Stimulated activated CD4-positive, alpha-beta T cell treated with anti-CD3 and anti-CD28 coated beads, Interleukin-1b, Interleukin-23, amount 100 ng/mL, for 4 hours (primary cell): ENCODE measurements around the gene SPIN2B.

Source experiments
- DNase-seq, 2 donors: peaks; one replicate each; pipeline ENCODE4 v3.0.0-alpha.2; 2020; ENCODE audit warnings: low read depth in 2 of 2

The SPIN2B gene

GRCh38 chrX:57070185-57070984, 51.0 kb downstream of the SPIN2B start:
- no peak for DNase-seq
